PC-3 (cell line): ENCODE data around the gene PTPRN2. TPM values are rescaled to one million over a fixed set of nuclear protein-coding genes. Genes with fewer than 3 reads are reported as not detected.
"Not testable (repeated sequence)": the region's sequence is repeated elsewhere in the genome, so short reads cannot be mapped to it uniquely, and the experiment has no call there.

Experiments
- ATAC-seq: fragments of 200-7000 bp; cut with Tn5 transposase; 2 replicates; pipeline ENCODE4 v1.9.1; 2020; ENCODE audit warnings: mild to moderate bottlenecking, moderate library complexity
- BruUV-seq: library from RNA; stranded (reverse); fragments of 400-500 nt; replicated peaks from 2 replicates; lab custom pipeline; 2021; lab: Mats Ljungman, UMichigan
- CTCF ChIA-PET: fragments of 300-600 bp; sonication (Branson Sonifier 250); formaldehyde crosslinking; loops from one replicate; lab custom pipeline; 2022; ENCODE audit warnings: antibody characterized with exemption; lab: Charles Lee
- POLR2A ChIA-PET: fragments of 300-600 bp; sonication (Branson Sonifier 250); formaldehyde crosslinking; loops from one replicate; lab custom pipeline; 2022; ENCODE audit warnings: antibody characterized with exemption; ENCODE audit not compliant: unreplicated experiment; lab: Charles Lee
- DNase-seq: peaks from one replicate; pipeline ENCODE4 v3.0.0-alpha.2; 2015
- H2AFZ ChIP-seq: fragments of 300-600 bp; sonication (generic); 2 replicates; pipeline ENCODE4 v1.6.0; 2016; ENCODE audit warnings: antibody characterized with exemption, low read length
- H3F3A ChIP-seq: fragments of 300-600 bp; sonication (generic); one replicate; pipeline ENCODE4 v1.6.0; 2017; ENCODE audit warnings: antibody characterized with exemption, low read length, control low read depth, mild to moderate bottlenecking; ENCODE audit not compliant: unreplicated experiment
- H3K27ac ChIP-seq: fragments of 300-600 bp; sonication (generic); 2 replicates; pipeline ENCODE4 v1.5.1; 2016; ENCODE audit warnings: mild to moderate bottlenecking, low read length
- H3K27me3 ChIP-seq: fragments of 300-600 bp; sonication (generic); 2 replicates; pipeline ENCODE4 v1.6.1; 2016; ENCODE audit warnings: low read length, mixed read lengths
- H3K36me3 ChIP-seq: fragments of 300-600 bp; sonication (generic); 2 replicates; pipeline ENCODE4 v1.6.1; 2016; ENCODE audit warnings: low read depth, mixed run types, low read length, mixed read lengths
- H3K4me1 ChIP-seq: fragments of 300-600 bp; sonication (generic); 2 replicates; pipeline ENCODE4 v1.5.1; 2016; ENCODE audit warnings: low read length; ENCODE audit not compliant: insufficient read depth
- H3K4me2 ChIP-seq: fragments of 300-600 bp; sonication (generic); 2 replicates; pipeline ENCODE4 v1.6.0; 2016; ENCODE audit warnings: low read length
- H3K4me3 ChIP-seq: fragments of 300-600 bp; sonication (generic); 2 replicates; pipeline ENCODE4 v1.5.1; 2016; ENCODE audit warnings: mild to moderate bottlenecking, low read length, mixed read lengths
- H3K79me2 ChIP-seq: fragments of 300-600 bp; sonication (generic); 2 replicates; pipeline ENCODE4 v1.6.1; 2017; ENCODE audit warnings: low read length, mixed read lengths
- H3K9ac ChIP-seq: fragments of 300-600 bp; sonication (generic); 2 replicates; pipeline ENCODE4 v1.6.0; 2016; ENCODE audit warnings: mild to moderate bottlenecking, low read length
- H3K9me2 ChIP-seq: fragments of 300-600 bp; sonication (generic); replicated peaks from 2 replicates; pipeline ENCODE4 v1.6.1; 2016; ENCODE audit warnings: mixed run types, low read length, mixed read lengths
- H3K9me3 ChIP-seq: fragments of 300-600 bp; sonication (generic); 2 replicates; pipeline ENCODE4 v1.6.1; 2016; ENCODE audit warnings: low read length, mixed read lengths
- H4K20me1 ChIP-seq: fragments of 300-600 bp; sonication (generic); 2 replicates; pipeline ENCODE4 v1.6.1; 2016; ENCODE audit warnings: low read length, mixed read lengths
- CTCF ChIP-seq: fragments of 300-600 bp; sonication (generic); conservative IDR thresholded peaks from 2 replicates; pipeline ENCODE4 v1.5.1; 2017; ENCODE audit warnings: antibody characterized with exemption, low read depth, mild to moderate bottlenecking, low read length
- EZH2 ChIP-seq: fragments of 300-600 bp; sonication (generic); IDR thresholded peaks from one replicate; pipeline ENCODE4 v1.6.1; 2017; ENCODE audit warnings: antibody characterized with exemption, mild to moderate bottlenecking, low read length; ENCODE audit not compliant: unreplicated experiment
- EZH2phosphoT487 ChIP-seq: fragments of 300-600 bp; sonication (generic); IDR thresholded peaks from 2 replicates; pipeline ENCODE4 v1.6.1; 2018; ENCODE audit warnings: mild to moderate bottlenecking, antibody characterized with exemption, low read length, borderline replicate concordance
- intact Hi-C: fragments of 100-400 bp; cut with micrococcal nuclease; formaldehyde crosslinking; loops from 2 replicates; pipeline ENCODE4 v1.9.0; 2023
- total RNA-seq: library from RNA; depleted of rRNA; stranded (reverse); fragments of >200 nt; gene quantifications from 2 replicates; pipeline ENCODE4 v1.2.3, GENCODE V29; 2014

PTPRN2 gene
- total RNA-seq, 1 experiment from 2014 or later = 3.2 TPM

- no peak overlapping the region for H3K4me3 ChIP-seq
- no peaks in the 10 kb centered on the region for H3F3A ChIP-seq
- ATAC-seq = no peak
- no peak overlapping the region for H3K27ac ChIP-seq
- no peaks in the 10 kb centered on the region for H3K79me2 ChIP-seq
- ChIA-PET POLR2A (no interaction called here), CTCF (no interaction called here)
- no peak overlapping the region for H3K9ac ChIP-seq
- no peaks in the 10 kb centered on the region for H3K9me3 ChIP-seq
- H2AFZ ChIP-seq = no peak overlapping the region
- DNase-seq = no peak
- H3K4me1 ChIP-seq = peaks cover 4% of the 10 kb centered on the region
- intact Hi-C loops = no loop called here
- no peaks in the 10 kb centered on the region for H4K20me1 ChIP-seq
- peaks cover 54% of the 10 kb centered on the region for H3K27me3 ChIP-seq
- no peak overlapping the region for H3K4me2 ChIP-seq
- no peaks in the 10 kb centered on the region for H3K36me3 ChIP-seq
- no peaks in the 10 kb centered on the region for H3K9me2 ChIP-seq
- no TSS peak for BruUV-seq
- TF ChIP-seq CTCF (no peak), EZH2phosphoT487 (no peak), EZH2 (no peak)
Observed at GRCh38 chr7:158512042-158512441, 75.6 kb downstream of the PTPRN2 start.

GRCh38 chr7:158508802-158509385 is 78.7 kb downstream of the PTPRN2 start:
- TF ChIP-seq EZH2 = no peak
- no peak for TF ChIP-seq EZH2phosphoT487
- no peak for TF ChIP-seq CTCF
- ChIA-PET POLR2A (no interaction called here), CTCF (no interaction called here)
- no TSS peak for BruUV-seq
- Histone ChIP-seq H3K27me3 (peaks cover 34% of the 10 kb centered on the region), H3K79me2 (no peaks in the 10 kb centered on the region), H2AFZ (no peak overlapping the region), H3K9me3 (0 out of 2 replicates have a peak, but pooled peaks cover 4% of the 10 kb centered on the region), H3K4me3 (no peak overlapping the region), H4K20me1 (no peaks in the 10 kb centered on the region), H3F3A (no peaks in the 10 kb centered on the region), H3K9ac (no peak overlapping the region), H3K27ac (no peak overlapping the region), H3K4me1 (peaks cover 4% of the 10 kb centered on the region), H3K9me2 (no peaks in the 10 kb centered on the region), H3K36me3 (no peaks in the 10 kb centered on the region), H3K4me2 (no peak overlapping the region)
- ATAC-seq = no peak
- no peak for DNase-seq
- intact Hi-C loops = no loop called here

GRCh38 chr7:158508321-158508720 is 79.3 kb downstream of the PTPRN2 start:
- DNase-seq (peak; percentile 74), ATAC-seq (peak; percentile 95)
- BruUV-seq, H3K4me2 ChIP-seq, H2AFZ ChIP-seq, H3K27ac ChIP-seq, H3K9me2 ChIP-seq, H3K79me2 ChIP-seq, CTCF ChIA-PET, H3F3A ChIP-seq, H3K36me3 ChIP-seq, H3K9ac ChIP-seq, H3K4me3 ChIP-seq, intact Hi-C loops, H3K9me3 ChIP-seq, H4K20me1 ChIP-seq, POLR2A ChIA-PET, H3K4me1 ChIP-seq: not testable (repeated sequence)
- peaks cover 29% of the 10 kb centered on the region for H3K27me3 ChIP-seq
